Stimulated activated CD4-positive, alpha-beta T cell treated with anti-CD3 and anti-CD28 coated beads, Interleukin-1b, Interleukin-23, amount 100 ng/mL, for 1 hour (primary cell): ENCODE results near the gene MLLT10.
"Not testable (repeated sequence)": the region's sequence is repeated elsewhere in the genome, so short reads cannot be mapped to it uniquely, and the experiment has no call there.

Experiments used
- DNase-seq, 2 donors: peaks; one replicate each; pipeline ENCODE4 v3.0.0-alpha.2; 2020; ENCODE audit warnings: low read depth in 2 of 2

MLLT10 gene

DNA sequence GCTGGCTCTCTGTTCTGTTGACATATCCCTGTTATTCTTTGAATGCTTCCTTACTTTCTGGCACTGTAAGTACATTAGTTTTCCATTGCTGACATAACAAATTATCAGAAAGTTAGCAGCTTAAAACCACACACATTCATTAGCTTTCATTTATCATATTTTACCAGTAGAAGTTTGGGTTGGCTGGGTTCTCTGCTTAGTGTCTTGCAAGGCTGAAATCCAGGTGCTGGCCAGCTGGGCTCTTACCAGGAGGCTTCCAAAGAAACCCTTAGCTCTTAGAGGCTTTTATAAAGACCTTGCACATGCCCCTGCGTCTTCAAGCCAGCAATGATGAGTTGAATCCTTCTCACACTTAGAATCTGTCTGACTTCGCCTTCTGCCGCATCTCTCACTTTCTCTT is 160.6 kb downstream of the MLLT10 start:
- DNase-seq = no peak

DNA sequence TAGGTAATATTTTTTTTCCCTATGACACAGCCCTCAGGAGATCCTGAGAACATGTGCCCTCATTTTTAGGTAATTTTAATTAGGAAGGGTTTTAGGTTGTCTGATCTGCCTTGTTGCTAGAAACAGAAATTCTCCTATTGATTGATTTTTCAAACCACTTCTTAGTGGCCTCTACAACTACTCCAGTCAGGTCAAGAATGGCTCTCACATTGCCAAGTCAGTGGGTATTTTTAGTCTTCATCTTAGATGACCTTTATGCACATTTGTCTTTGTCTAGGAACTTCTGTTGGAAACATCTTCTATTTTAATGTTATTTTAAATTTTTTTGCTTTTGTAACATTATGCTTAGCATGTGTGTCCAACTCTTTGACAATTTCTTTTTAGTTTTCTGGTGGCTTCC is 162.3 kb downstream of the MLLT10 start:
- DNase-seq = no peak

DNA sequence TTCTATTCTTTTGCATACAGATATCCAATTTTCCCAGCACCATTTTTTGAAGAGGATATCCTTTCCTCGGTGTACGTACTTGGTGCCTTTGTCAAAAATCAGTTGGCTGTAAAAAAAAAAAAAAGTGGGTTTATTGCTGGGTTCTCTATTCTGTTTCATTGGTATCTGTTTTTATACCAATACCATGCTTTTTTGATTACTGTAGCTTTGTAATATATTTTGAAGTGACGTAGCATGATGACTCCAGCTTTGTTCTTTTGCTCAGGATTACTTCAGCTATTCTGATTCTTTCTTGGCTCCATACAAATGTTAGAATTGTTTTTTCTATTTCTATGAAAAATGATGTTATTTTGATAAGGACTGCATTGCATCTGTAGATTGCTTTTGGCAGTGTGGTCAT is 165.5 kb downstream of the MLLT10 start:
- DNase-seq = no peak

DNA sequence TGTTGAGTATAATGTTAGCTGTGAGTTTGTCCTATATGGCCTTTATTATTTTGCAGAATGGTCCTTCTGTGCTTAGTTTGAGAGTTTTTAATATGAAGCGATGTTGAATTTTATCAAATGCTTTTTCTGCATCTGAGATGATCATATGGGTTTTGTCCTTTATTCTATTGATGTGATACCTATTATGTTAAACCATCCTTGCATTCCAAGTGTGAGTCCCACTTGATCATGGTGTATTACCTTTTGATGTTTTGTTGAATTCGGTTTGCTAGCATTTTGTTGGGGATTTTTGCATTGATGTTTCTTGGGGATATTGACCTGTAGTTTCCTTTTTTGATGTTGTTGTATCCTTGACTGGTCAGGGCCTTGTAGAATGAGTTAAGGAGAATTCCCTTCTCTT is 166.4 kb downstream of the MLLT10 start:
- no peak for DNase-seq

DNA sequence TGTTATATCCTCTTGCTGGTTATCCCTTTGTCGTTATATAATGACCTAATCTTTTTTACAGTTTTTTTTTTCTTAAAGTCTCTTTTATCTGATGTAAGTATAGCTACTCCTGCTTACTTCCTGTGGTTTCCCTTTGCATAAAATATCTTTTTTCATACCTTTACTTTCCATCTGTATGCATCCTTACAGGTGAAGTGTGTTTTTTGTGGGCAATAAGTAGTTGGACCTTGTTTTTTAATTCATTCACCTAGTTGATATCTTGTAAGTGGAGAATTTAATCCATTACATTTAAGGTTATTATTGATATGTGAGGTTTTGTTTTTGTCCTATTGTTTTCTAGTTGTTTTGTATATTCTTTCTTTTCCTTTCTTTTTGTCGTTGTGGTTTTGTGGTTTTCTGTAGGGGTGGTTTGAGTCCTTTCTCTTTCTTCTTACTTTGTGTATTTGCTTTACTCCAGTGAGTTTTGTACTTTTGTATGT is 168.6 kb downstream of the MLLT10 start:
- DNase-seq = no peak

DNA sequence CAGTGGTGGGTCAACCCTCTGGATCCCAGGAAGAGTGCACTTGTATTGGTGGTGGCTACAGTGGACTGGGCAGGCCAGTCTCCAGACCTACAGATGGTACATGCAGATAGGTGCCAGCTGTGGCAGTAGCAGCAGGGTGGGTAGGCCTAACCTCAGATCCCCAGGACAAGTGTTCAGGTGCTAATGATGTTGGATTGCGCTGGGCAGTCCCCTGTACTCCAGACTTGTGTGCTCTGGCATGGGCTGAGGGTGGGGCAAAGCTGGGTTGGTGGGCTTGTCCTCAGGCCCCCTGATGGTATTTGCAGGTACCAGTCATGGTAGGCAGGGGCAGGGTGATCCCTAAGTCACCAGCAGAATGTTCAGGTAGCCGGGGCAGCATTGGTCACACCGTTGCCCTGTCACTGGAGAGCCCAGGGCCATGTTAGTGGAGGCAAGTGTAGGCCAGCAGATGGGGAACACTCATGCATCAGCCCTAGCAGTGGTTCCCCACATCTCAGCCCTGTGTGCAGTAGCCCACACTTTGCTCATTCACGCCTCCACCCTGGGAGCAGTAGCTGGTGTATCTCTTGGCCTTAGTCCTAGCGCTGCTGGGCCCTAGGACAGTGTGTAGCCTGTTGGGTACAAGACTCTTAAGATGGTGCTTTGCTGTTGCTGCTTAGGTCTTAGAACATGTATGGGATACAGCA is 171.3 kb downstream of the MLLT10 start:
- no peak for DNase-seq

DNA sequence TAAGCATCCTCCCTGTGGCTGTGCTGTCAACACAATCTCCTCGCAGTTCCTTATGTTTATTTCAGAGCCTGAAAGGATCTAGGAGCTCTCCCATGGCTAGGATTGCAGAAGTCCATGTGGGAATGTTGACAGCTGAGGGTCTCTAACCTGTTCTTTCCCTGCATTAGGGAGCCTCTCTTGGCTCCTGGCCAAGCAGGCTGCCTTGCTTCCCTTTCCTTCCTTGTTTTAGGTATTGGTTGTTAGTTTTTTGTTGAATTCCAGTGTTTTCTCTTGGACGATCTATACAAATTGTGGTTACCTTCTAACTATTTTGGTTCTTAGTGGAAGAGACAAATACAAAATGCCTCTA is 171.8 kb downstream of the MLLT10 start:
- DNase-seq = no peak

DNA sequence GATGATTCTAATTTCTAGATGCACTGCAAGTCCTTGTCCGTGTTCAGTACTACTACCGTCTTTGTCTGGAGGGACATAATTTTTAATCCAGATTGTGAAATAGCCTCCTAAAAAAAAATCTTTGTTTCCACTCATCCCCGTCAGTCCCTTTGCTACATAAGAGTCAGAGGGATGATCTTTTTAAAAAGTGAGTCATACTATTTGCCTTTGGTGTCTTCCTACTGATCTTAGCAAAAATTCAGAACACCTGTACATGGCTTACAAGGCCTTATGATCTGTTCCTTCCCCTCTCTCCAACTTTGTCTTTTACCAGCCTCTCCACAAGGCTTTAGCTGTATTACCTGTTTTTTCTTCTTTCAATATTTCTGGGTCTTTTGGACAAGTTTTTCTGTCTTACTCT is 173.5 kb downstream of the MLLT10 start:
- DNase-seq = no peak

DNA sequence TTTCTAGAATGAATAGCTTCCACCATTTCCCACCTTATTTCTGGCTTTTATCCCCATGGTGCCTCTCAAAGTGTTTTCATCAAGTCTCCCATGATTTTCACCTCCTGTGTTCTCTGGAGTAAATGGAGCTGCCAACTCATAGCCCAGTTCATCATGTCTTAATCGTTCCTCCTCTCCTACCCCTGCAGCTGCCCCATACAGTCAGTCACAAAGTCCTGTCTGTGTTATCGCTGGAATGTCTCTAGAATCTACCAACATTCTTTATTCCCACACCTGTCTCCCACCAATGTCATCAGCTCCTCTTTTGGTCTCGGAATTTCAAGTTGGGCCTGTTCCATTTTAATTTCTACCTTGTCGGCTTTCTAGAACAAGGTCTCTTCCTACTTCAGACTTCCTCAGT is 178.9 kb downstream of the MLLT10 start:
- no peak for DNase-seq

DNA sequence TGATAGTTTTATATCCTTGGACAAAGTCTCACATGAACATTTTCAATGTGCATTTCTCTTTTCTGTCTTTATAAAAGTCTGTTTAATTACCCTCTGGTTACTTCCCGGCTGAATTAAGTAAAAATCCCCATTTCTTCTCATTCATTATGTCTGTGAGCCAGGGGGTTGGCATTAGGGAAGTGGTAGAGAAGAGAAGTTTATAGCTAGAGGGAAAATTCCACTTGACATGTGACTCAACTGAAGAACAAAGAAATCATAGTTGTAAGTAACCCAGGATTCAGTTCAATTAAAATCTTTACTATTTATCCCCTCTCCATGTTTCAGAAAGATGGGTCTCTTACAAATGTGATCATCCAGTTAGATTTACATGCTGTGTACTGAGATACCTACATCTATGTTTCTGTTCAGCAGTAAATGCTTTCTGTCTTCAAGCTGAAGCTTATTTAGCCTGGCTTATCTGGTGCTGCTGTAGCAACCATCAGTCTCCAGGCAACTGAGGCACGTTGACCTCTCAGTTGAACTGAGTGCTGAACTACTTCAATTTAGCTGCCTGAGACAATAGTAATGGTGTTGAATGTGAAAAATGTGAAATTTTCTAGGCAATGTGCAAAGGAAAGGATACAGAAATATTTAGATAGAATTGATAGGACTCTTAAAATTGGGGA is 181.6 kb downstream of the MLLT10 start:
- DNase-seq = no peak

DNA sequence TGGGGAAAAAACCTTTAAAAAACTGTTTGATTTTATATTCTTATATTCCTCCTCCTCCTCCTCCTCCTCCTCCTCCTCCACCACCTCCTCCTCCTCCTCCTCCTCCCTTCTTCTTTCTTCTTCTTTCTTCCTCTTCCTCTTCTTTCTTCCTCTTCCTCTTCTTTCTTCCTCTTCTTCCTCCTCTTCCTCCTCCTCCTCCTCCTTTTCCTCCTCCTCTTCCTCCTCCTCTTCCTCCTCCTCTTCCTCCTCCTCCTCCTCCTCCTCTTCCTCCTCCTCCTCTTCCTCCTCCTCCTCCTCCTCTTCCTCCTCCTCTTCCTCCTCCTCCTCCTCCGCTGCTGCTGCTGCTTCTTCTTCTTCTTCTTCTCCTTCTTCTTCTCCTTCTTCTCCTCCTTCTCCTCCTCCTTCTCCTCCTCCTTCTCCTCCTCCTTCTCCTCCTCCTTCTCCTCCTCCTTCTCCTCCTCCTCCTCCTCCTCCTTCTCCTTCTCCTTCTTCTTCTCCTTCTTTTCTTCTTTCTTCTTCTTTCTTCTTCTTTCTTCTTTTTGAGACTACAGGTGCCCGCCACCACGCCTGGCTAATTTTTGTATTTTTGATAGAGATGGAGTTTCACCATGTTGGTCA is 183.5 kb downstream of the MLLT10 start:
- DNase-seq = not testable (repeated sequence)

DNA sequence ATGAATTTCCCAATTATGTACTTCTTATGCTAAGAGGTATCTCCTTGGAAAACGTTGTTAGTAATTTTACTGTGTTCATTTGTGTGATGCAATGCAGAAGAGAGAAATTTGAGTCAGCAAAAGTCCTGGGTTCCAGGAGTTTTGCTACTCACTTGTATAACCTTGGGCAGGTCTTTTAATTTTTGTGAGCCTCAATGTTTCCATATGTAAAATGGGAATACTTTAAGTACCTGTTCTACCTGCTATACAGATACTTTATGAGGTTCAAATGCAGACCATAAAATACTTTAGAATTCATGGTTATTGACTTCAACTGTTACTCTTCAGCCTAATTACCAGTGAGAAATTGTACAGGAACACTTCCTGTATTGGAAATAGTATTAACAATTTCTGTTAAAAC is 185.5 kb downstream of the MLLT10 start:
- DNase-seq = no peak

DNA sequence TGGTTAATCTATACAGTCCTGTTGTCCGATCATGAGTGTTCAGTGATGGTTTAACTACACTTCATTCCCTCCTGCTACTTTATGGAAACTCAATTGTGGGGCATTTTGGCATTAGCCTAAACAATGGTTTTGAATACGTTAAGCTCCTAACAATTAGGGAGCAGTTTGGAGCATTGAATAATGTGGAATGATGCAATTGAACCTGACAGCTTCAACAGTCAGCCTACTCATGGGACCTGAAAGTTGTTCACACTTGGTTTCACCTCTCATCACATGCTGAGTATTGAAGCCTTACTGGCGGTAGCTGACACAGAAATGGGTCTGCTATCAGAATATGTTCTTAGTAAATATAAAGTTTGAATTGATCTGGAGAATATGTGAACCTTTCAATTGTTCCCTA is 186.1 kb downstream of the MLLT10 start:
- DNase-seq = no peak

DNA sequence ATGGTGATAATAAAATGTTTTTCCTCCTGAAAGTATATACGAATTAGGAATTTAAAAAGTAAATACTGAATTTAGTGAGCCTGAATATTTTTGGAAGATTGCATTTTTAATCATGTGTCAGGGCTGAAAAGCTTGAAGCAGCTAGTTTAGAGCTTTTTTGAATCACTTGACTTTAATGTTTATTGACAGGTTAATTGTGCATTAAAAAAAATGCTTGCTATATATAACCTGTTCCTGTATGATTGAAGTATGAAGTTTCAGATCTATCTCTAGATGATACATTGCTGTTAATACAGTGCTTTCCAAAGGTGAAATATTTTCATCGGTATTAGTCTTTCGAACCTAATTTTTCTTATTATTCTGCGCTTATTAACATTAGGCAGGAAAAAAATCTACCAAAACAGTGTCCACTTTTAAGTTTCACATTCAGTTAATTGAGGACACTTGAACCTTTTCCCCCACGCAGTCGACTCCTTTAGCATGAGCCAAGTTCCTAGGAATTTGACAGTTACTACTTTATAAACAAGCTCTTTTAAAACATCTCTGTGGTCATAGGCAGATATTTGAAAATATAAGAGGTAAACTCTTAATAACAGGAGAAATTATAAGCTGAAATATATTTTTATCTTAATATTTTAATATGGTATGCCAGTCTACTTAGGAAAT is 187.1 kb downstream of the MLLT10 start:
- DNase-seq = no peak

DNA sequence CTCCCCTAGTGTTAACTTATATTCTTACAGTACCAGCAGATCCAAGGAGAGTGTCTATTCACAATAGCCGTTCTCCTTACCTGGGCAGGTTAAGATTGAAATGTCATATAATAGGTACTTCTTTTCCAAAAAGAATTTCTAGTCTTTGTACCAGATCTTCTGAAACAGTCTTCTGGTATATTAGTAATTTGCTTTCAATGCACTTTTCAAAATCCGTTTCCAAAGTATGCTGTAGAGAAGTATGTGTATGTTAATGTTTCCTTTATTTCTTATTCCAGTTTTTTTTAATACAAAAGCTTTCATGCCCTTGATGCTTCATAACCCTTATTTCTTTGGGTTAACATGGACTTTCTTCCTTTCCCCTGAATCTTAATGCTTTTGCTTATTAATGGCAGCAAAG is 188.2 kb downstream of the MLLT10 start:
- no peak for DNase-seq

DNA sequence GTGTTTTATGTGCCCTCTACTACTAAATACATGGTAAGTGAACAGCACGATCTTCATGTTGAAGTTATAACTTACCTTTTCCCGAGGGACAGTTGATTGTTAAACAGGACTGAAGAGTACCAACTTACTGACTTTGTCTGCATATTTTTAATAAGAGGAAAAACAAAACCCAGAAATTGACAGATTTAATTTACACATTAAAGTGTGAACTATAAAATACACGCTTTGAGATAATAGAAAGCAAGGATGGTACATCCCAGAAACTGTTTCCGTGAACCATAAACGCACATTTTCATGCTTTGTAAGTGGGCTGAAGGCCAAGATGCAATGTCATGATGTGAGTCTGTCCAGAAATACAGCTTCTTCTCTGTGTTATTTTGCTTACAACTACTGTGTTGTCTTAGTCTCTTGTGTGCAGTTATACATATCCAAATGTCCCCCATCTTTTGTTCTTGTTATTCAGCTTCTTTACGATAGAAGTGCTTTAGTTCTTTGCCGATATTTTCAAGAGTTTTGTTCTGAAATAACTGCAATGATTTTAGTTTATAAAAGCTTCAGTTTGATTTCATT is 190.1 kb downstream of the MLLT10 start:
- DNase-seq = no peak

DNA sequence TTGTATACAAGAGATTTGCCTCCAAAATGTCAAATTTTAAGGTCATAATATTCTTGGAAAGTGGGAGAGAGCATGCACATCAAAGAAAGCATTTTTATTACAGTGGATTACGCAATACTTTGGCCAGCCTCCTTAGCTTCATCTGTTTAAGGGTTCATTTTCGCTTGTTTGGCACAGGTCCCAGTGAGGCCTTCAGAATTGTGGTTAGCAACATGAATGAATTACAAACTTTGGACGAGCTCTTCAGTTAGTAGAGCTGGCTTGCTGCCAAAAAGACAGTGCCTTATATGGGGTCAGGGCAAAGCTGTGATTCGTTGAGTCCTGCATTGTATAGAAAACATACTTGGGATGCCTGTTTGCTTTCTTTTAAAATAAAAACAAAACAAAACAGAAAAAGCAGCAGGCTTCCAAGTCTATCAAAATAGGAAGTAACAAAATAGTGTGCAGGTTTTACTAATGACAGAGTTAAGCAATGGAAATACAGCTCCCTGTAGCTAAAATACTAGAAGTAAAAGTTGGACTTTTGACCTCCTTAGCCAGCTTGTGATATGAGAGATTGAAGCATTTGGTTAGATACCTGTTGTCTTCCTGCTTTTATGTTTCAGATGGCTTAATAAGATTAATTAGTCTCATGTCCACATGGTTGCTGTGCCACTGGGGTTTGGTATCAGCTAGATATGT is 190.8 kb downstream of the MLLT10 start:
- DNase-seq = no peak

DNA sequence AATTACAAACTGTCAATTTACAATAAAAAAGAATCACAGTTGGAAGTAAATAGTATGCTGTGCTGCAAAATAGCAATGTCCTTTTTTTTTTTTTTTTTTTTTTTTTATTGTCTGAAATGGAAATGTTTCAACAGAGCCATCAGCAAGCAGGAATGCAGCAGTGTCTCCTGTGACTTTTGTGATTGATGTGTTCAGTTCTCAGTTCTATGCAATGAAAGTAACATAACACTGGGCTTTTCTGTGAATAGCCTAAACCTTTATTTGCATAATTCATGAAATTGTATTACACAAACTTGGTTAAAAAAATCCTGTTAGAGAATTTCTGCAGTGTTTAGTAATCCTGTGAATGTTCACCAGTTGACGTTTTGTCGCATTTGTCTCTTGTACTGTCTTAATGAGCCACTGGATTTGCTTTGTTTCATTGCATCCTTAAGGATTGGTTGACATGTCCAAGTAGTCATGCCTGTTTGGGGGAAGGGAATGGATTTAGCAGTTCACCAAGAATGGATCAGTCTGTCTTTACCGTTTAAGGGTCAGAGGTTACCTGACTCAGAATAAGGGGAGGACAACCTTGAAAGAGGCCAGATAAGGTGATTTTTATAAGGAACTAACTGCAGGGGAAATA is 192.7 kb downstream of the MLLT10 start:
- no peak for DNase-seq

DNA sequence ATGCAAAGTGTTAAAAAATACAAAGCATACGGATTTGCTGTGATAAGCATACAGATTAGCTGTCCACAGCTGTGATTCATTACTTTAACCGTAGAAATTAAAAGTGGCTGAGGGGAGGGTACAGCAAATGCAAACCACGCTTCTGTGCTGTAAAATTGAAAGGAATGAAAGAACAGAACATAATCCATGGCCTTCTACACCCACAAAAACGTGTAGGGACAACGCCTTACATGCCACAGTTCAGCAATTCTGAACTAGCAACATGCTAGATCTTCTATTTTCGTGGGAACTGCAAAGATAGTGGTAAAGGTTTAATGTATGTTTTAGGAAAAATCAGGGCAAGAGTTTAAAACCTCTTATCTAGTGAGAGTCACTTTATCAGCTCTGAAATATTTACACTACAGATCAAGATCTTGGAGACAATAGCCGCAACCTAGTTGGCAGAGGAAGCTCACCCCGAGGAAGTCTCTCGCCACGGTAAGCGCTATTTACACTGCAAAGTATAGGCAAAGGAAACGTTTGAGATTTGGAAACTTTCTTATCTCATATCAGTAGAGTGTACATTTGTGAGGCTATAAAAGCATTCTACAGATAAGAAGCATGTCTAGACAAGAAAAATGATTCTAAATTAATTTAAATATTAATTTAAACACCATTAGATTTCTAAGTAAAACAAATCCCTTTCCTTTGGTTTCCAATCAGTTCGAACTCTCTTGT is 193.6 kb downstream of the MLLT10 start:
- DNase-seq = no peak

DNA sequence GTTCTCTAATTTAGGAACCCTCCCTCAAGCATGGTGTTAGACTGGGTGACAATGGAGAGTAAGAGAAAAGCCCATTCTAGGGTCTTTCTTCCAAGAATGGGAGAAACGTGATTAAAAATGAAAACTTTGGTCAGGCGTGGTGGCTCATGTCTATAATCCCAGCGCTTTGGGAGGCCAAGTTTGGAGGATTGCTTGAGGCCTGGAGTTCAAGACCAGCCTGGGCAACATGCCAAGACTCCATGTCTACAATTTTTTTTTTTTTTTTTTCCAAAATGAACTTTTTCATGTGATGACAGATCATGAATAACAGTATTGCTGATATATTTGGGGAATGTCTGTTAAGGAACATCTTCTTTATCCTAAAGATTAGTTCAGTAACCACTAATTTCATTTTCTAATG is 194.6 kb downstream of the MLLT10 start:
- no peak for DNase-seq
